HG02678 (cell line): ENCODE results near the gene FANCD2.
"Not testable (repeated sequence)": the region's sequence is repeated elsewhere in the genome, so short reads cannot be mapped to it uniquely, and the experiment has no call there.

Experiments
- ATAC-seq: cut with Tn5 transposase; IDR thresholded peaks from one replicate; pipeline ENCODE4 v1.9.1; 2021; ENCODE audit warnings: mild to moderate bottlenecking, moderate library complexity; ENCODE audit not compliant: unreplicated experiment

FANCD2 gene

DNA sequence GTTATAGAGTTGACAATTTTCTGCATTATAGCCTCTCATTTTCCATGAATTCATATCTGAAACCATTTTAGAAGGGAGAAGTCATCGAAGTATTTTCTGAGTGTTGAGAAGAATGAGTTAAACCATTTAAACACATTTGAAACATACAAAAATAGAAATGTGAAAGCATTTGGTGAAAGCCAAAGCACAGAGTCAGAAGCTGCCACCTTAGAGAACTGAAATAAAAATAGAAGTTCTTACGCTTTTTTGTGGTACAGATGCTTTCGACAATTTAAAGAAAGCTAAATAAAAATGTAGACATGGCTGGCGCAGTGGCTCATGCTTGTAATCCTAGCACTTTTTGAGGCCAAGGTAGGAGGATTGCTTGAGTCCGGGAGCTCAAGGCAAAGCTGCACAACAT is 72.8 kb downstream of the FANCD2 start:
- ATAC-seq = no peak

- no peak for ATAC-seq
These were observed 80.7 kb downstream of the FANCD2 start for GRCh38 chr3:10106919-10107318.

DNA sequence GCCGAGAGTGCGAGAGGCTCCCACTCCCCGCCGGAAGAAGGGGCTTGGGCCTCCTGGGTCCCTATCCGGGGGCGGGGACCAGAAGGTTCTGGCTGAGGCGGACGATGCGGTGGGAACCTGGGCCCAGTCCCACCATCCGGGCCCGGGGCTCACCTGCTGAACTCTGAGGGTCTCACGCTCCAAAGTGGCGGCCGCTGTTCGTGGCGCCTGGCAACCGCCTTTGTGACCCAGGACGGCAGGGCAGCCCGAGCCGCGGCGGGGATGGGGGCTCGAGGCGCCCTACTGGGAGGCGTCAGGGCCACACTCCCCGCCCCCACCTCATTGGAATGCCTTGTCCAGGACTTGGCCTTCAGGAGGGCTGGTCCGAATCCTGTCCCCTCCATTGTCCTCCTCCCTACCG is 81.9 kb downstream of the FANCD2 start, which contains the start of gene FANCD2OS:
TSS of gene FANCD2OS (minus strand) at position 165 of the 400 bp plus-strand sequence. CDS start 3,481 bp downstream, outside the sequence.
- no peak for ATAC-seq

DNA sequence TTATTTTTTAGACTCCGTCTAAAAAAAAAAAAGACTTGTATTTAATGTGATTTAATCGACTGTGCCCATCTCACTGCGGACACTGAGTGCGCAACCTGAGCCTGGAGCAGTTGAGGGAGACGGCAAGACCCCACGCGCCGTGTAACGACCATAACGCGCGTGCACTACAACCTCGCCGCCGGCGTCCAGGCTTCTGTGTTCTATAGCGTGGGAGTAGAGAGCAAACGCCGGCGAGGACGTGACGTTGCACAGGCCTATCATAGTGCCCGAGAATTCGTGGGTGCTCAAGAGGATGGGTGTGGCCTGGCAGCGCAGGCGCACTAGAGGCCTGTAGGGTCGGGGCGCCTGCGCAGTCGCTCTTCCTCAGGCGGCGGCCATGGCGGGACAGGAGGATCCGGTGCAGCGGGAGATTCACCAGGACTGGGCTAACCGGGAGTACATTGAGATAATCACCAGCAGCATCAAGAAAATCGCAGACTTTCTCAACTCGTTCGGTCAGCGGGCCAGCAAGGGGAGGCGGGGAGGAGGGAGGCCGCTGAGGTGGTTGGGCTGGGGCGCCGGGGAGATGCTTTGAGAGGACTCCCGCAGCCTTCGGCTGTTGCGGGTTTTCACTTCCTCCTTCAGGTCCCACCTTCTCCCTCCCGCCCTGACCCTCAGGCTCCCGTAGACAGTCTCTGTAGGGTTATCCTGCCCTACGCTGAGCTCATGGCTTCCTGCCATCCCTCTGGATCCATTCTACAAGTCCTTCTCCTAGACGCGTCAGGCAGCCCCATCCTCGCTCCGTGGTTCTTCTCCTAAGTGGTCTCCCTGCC is 89.3 kb downstream of the FANCD2 start, which contains the start of gene BRK1:
TSS of gene BRK1 (plus strand) at position 350 of the 812 bp plus-strand sequence. CDS start at position 377, 27 bp downstream.
- peak; percentile 94 for ATAC-seq

GRCh38 chr3:10116138-10116460 is 89.9 kb downstream of the FANCD2 start:
- ATAC-seq = peak; percentile 18

DNA sequence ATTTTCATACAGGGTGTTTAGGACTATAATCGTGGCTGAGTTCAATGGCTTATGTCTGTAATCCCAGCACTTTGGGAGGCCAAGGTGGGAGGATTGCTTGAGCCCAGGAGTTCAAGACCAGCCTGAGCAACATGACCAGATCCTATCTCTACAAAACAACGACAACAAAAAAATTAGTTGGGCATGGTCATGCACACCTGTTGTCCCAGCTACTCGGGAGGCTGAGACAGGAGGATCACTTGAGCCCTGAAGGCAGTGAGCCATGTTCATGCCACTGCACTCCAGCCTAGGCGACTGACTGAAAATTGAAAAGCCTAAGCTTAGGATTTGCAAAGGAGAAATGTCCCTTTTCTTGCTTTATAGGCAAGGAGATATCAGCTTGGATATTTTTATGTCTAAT is 90.7 kb downstream of the FANCD2 start:
- ATAC-seq = no peak

GRCh38 chr3:10119376-10119775 is 93.1 kb downstream of the FANCD2 start:
- no peak for ATAC-seq

GRCh38 chr3:10121064-10121463 is 94.8 kb downstream of the FANCD2 start:
- ATAC-seq = no peak

DNA sequence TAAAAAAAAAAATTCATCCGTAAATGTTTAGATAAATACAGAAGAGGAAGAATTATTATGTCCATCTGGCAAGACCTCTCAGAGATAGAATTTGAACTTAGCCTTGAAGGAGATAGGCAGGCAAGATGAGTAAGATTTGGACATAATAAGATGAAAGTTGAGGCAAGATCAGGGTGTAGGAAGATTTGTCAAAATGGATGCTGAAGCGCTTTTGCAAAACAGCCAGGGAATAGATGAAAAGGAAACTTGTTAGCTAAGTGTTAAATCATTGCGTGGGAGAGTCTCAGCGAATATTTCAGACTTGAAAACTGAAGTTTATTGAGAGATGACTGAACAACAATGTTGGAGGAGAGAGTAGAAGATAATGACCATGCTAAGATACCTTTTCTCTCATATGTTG is 96.5 kb downstream of the FANCD2 start:
- ATAC-seq = no peak

DNA sequence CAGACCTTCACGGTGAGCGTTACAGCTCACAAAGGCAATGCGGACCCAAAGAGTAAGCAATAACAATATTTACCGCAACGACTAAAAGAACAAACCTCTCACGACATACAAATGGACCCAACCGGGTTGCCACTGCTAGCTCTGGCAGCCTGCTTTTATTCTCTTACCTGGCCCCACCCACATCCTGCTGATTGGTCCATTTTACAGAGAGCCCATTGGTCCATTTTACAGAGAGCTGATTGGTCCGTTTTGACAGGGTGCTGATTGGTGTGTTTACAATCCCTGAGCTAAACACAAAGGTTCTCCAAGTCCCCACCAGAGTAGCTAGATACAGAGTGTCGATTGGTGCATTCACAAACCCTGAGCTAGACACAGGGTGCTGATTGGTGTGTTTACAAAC is 109.6 kb downstream of the FANCD2 start:
- not testable (repeated sequence) for ATAC-seq

DNA sequence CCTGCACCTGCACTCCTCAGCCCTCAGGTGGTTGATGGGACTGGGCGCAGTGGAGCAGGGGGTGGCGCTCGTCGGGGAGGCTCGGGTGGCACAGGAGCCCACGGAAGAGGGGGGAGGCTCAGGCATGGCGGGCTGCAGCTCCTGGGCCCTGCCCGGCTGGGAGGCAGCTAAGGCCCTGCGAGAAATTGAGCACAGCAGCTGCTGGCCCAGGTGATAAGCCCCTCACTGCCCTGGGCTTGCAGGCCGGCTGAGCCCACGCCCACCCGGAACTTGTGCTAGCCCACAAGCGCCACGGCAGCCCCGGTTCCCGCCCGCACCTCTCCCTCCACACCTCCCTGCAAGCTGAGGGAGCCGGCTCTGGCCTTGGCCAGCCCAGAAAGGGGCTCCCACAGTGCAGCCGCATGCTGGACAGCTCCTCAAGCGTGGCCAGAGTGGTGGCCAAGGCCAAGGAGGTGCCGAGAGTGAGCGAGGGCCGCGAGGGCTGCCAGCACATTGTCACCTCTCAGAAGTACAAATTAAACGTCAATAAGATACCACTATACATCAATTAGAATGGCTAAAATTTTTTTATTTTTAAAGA is 110.3 kb downstream of the FANCD2 start:
- no peak for ATAC-seq

DNA sequence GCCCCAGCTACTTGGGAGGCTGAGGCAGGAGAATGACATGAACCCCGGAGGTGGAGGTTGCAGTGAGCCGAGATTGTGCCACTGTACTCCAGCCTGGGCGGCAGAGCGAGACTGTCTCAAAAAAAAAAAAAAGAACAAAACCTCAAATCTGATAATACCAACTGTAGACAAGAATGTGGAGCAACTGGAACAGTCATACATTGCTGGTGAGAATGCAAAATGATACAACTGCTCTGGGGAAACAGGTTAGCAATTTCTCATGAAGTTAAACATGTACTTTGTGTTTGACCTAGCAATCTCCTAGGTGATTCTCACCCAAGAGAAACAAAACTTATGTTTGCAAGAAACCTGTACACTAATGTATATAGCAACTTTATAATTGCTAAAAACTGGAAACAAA is 110.9 kb downstream of the FANCD2 start:
- ATAC-seq = no peak

GRCh38 chr3:10140996-10141546 is 114.8 kb downstream of the FANCD2 start:
- no peak for ATAC-seq

DNA sequence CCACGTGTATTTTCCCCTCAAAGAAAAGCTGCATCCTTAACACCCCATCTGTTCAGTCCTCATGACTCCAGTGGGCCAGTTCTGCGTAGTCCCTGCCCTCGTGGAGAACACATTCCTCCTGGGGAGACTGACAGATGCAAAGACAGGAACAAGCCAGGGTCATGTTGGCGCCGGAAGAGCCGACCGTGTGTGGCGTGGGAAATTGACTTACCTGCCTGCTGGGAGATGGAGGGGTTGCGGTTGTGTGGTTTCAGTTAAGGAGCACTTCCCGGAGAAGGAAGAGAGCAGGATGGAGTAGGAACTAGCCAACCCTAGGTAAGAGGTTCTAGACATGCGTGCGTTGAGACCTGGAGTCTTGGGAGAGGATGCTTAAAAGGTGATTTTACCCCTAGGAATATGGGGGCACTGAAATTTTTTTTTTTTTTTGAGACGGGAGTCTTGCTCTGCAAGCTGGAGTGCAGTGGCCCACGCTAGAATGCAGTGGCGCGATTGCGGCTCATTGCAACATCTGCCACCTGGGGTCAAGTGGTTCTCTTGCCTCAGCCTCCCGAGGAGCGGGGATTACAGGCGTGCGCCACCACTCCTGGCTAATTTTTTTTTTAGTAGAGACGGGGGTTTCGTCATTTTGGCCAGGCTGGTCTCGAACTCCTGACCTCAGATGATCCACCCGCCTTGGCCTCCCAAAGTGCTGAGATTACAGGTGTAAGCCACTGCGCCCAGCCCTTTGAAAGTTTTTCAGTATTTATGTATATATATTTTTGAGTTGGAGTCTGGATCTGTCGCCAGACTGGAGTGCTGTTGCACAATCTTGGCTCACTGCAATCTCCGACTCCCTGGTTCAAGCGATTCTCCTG is 116.7 kb downstream of the FANCD2 start:
- ATAC-seq = no peak

GRCh38 chr3:10145685-10146084 is 119.4 kb downstream of the FANCD2 start:
- ATAC-seq = no peak

DNA sequence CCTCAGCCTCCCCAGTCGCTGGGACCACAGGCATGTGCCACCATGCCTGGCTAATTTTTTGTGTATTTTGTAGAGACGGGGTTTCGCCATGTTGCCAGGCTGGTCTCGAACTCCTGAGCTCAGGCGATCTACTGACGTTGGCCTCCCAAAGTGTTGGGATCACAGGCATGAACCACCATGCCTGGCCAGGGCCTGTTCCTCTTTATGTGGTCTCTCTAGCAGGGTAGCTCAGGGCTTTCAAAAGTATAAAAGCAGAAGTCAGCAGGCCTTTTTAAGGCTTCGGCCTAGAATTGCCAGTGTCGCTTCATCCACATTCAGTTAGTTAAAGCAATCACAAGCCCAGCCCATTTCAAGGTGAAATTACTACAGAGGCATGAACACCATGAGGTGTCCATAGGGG is 123.0 kb downstream of the FANCD2 start:
- no peak for ATAC-seq

- ATAC-seq = no peak
These were observed 124.8 kb downstream of the FANCD2 start for GRCh38 chr3:10150987-10151386.
